GM12875 (cell line): ENCODE data around the gene PTGFRN.

Experiments
- H3K4me3 ChIP-seq: one replicate; pipeline ENCODE4 v1.5.1; 2011; ENCODE audit warnings: low read depth, low read length, control low read depth
- TF ChIP-seq, protein P1 (sequence below): IDR thresholded peaks from 2 replicates; pipeline ENCODE4 v1.5.1; 2011; ENCODE audit warnings: low read depth, mild to moderate bottlenecking, control low read depth, inconsistent platforms, low read length, moderate library complexity, borderline replicate concordance; ENCODE audit not compliant: insufficient read depth

Gene PTGFRN

DNA sequence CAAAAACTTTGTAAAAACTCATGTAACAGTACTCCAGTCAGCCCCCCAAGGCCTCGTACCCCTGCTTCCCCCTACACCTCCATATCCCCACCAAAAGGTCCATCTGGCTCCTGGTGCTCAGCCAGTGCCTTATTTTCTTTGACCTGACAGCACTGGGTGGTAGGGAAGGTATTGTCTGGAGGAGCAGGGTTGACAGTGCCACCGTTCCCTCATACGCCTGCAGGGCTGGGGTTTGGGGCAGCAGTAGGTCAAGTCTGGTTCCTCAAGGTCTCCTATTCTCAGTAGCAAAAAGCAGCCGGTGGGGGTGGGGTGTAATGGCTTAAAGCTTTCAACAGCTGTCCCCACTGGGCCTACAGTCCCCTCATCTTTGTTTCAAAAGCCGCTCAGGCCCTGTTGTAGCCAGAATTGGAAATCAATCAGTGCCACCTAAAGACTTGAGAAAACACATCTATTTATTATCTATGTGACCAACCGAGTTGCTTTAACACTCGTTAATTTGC is 125.1 kb downstream of the PTGFRN start:
- no peak overlapping the region for H3K4me3 ChIP-seq
- TF ChIP-seq, protein P1, sequence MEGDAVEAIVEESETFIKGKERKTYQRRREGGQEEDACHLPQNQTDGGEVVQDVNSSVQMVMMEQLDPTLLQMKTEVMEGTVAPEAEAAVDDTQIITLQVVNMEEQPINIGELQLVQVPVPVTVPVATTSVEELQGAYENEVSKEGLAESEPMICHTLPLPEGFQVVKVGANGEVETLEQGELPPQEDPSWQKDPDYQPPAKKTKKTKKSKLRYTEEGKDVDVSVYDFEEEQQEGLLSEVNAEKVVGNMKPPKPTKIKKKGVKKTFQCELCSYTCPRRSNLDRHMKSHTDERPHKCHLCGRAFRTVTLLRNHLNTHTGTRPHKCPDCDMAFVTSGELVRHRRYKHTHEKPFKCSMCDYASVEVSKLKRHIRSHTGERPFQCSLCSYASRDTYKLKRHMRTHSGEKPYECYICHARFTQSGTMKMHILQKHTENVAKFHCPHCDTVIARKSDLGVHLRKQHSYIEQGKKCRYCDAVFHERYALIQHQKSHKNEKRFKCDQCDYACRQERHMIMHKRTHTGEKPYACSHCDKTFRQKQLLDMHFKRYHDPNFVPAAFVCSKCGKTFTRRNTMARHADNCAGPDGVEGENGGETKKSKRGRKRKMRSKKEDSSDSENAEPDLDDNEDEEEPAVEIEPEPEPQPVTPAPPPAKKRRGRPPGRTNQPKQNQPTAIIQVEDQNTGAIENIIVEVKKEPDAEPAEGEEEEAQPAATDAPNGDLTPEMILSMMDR = no peak

DNA sequence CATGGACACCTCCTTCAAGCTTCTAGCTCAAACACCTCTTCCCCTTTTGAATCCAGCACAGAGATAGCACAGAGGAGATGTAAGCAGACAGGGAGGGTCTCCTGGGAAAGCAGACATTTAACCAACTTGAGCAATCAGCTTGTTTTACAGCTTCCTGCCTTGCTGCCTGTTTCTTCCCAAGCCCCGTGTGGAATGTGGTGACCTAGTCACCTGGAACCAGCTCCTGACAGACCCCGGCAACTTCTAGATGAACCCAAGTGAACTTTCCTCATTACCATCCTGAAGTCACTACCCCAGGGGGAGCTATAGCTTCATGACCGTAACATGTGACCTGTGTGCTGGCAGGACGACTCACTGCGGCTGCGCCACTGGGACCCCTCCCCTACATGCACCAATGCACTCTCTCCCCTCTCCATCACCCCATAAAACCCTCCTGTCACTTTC is 126.3 kb downstream of the PTGFRN start:
- H3K4me3 ChIP-seq = no peak overlapping the region
- TF ChIP-seq, protein P1 = no peak

DNA sequence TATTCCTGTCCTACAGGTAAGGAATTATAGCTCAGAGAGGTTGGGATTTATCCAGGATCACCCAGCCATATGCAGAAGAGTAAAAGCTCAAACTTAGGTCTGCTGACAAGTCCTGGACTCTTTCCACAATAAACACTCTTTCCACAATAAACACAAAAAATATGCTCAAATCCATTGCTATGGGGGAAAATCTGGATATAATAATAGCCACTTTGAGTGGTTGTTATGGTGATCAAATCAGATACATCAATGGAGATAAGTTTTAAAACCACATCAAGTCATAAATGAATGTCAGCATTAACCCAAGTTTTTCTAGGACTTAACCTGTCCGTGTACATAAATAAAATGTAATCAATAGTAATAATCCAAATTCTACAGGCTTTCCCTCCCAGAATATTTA is 128.1 kb downstream of the PTGFRN start:
- TF ChIP-seq, protein P1 = no peak
- no peak overlapping the region for H3K4me3 ChIP-seq

DNA sequence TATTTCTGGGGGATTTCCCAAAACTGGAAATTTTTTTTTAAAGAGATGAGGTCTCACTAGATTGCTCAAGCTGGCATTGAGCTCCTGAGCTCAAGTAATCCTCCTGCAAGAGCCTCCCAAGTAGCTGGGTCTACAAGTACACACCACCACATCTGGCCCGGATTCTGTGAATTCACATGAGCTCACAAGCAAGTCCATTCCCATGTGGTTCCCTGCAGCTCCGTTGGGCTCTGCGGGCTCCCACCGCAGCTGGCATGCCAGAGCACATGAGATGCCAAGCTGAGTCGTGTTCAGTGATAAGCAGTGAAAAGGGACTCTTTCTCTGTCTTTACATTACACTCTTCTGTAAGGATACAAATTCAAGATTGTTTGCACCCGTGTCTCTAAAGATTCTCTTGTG is 128.5 kb downstream of the PTGFRN start:
- no peak overlapping the region for H3K4me3 ChIP-seq
- TF ChIP-seq, protein P1 = no peak
